ENCODE results near the gene RUFY4. TPM values are rescaled to one million over a fixed set of nuclear protein-coding genes. Genes with fewer than 3 reads are reported as not detected.

RUFY4 gene
- total RNA-seq, 1 experiment from 2014 or later: 1.3 TPM

DNA sequence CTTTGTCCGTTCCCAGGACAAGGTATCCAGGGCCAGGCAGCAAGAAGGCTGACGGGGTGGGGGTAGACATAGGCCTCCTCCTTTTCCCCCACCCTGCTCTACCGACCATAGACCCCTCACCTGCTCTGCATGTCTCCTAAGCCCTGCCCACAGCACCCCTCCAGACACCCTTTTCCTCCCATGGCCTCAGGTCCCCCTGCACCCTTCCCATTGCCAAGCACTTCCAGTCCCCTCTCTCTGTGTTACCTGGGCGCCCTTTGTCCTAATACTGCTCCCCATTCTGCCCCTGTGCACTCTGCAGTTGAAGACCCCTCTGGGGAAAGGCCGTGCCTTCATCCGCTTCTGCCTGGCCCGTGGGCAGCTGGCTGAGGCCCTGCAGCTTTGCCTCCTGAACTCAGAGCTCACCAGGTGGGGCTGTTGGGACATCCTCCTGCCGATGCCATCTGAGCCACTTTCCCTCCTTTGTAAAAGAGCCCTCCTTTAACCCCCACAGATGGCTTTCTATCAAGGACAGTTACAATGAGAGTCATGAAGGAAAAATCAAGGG, 3.5 kb downstream of the RUFY4 start:
- Histone ChIP-seq H3K27me3 (replicated peaks; ENCODE audit: insufficient read depth, low read depth, low read length, poor library complexity) (no peaks in the 10 kb centered on the region), H3K9me3 (ENCODE audit: low read depth, low read length, poor library complexity, severe bottlenecking) (no peaks in the 10 kb centered on the region), H3K27ac (ENCODE audit: low read depth, low read length, poor library complexity, severe bottlenecking) (no peak overlapping the region), H3K4me1 (ENCODE audit: insufficient read depth, low read length, poor library complexity, severe bottlenecking) (no peaks in the 10 kb centered on the region), H3K36me3 (ENCODE audit: insufficient read depth, low read length, poor library complexity, severe bottlenecking) (no peaks in the 10 kb centered on the region), H3K4me3 (ENCODE audit: low read depth, low read length, poor library complexity, severe bottlenecking) (no peak overlapping the region)
- TF ChIP-seq EZH2 (IDR thresholded peaks at IDR 0.05; ENCODE audit: borderline replicate concordance, low read depth, low read length, poor library complexity, severe bottlenecking): no peak
- TF ChIP-seq, protein P1, sequence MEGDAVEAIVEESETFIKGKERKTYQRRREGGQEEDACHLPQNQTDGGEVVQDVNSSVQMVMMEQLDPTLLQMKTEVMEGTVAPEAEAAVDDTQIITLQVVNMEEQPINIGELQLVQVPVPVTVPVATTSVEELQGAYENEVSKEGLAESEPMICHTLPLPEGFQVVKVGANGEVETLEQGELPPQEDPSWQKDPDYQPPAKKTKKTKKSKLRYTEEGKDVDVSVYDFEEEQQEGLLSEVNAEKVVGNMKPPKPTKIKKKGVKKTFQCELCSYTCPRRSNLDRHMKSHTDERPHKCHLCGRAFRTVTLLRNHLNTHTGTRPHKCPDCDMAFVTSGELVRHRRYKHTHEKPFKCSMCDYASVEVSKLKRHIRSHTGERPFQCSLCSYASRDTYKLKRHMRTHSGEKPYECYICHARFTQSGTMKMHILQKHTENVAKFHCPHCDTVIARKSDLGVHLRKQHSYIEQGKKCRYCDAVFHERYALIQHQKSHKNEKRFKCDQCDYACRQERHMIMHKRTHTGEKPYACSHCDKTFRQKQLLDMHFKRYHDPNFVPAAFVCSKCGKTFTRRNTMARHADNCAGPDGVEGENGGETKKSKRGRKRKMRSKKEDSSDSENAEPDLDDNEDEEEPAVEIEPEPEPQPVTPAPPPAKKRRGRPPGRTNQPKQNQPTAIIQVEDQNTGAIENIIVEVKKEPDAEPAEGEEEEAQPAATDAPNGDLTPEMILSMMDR (conservative IDR thresholded peaks at IDR 0.05; ENCODE audit: low read depth, low read length): no peak
- no TSS peak for BruUV-seq (replicated peaks)
- CTCF ChIA-PET: no interaction called here
- no peak for DNase-seq (ENCODE audit: low spot score)
- POLR2A ChIA-PET (ENCODE audit: low non-redundant PET): no interaction called here
- intact Hi-C loops (cut with micrococcal nuclease; ENCODE audit: unreplicated experiment): no loop called here

DNA sequence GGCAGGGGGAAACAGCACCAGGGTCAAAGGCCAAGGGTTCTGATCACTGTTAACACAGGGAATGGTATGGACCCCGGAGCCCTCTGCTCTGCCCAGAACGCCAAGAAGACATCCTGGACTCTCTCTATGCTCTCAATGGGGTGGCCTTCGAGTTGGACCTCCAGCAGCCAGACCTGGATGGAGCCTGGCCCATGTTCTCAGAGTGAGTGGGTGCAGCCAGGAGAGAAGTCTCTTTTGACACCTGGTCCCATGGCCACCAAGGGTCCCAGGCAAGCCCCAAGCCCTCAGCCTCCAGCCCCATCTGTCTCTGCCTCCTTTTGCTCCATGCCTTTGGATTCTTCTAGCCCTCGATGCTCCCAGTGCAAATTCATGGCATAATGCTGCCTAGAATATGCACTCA, 4.1 kb downstream of the RUFY4 start:
- ChIA-PET POLR2A (ENCODE audit: low non-redundant PET) (no interaction called here), CTCF (interaction anchor here (0.6 kb wide), 1 partner anchor 140 kb away, joined by 3 read pairs; no protein-coding TSS in a partner anchor)
- no TSS peak for BruUV-seq (replicated peaks)
- TF ChIP-seq EZH2 (IDR thresholded peaks at IDR 0.05; ENCODE audit: borderline replicate concordance, low read depth, low read length, poor library complexity, severe bottlenecking): no peak
- TF ChIP-seq, protein P1 (conservative IDR thresholded peaks at IDR 0.05; ENCODE audit: low read depth, low read length): no peak
- intact Hi-C loops (cut with micrococcal nuclease; ENCODE audit: unreplicated experiment): no loop called here
- Histone ChIP-seq H3K4me1 (ENCODE audit: insufficient read depth, low read length, poor library complexity, severe bottlenecking) (no peaks in the 10 kb centered on the region), H3K9me3 (ENCODE audit: low read depth, low read length, poor library complexity, severe bottlenecking) (no peaks in the 10 kb centered on the region), H3K4me3 (ENCODE audit: low read depth, low read length, poor library complexity, severe bottlenecking) (no peak overlapping the region), H3K36me3 (ENCODE audit: insufficient read depth, low read length, poor library complexity, severe bottlenecking) (no peaks in the 10 kb centered on the region), H3K27me3 (replicated peaks; ENCODE audit: insufficient read depth, low read depth, low read length, poor library complexity) (no peaks in the 10 kb centered on the region), H3K27ac (ENCODE audit: low read depth, low read length, poor library complexity, severe bottlenecking) (no peak overlapping the region)
- DNase-seq (ENCODE audit: low spot score): no peak

DNA sequence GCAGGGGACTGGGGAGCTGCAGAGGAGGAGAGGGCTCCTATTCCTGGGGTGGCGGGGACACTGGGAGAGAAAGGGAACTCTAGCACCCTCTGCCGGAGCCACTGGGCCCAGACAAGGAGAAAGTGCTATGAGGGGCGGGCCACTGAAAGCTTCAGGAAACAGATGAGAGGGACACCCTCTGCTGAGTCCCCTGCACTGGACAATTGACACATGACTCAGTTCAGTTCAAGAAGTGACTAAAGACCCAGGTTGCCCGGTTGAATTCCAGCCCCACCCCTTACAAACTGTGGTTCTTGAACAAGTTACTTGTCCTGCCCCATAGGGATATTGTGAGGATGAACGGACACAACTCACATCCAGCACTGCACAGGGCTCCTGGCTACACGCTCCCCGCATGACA, 5.0 kb downstream of the RUFY4 start:
- intact Hi-C loops (cut with micrococcal nuclease; ENCODE audit: unreplicated experiment): no loop called here

More for the DNA sequence above, 5.0 kb downstream of the RUFY4 start:
- Histone ChIP-seq H3K4me3 (ENCODE audit: low read depth, low read length, poor library complexity, severe bottlenecking) (no peak overlapping the region), H3K27me3 (replicated peaks; ENCODE audit: insufficient read depth, low read depth, low read length, poor library complexity) (no peaks in the 10 kb centered on the region), H3K27ac (ENCODE audit: low read depth, low read length, poor library complexity, severe bottlenecking) (no peak overlapping the region), H3K36me3 (ENCODE audit: insufficient read depth, low read length, poor library complexity, severe bottlenecking) (no peaks in the 10 kb centered on the region), H3K9me3 (ENCODE audit: low read depth, low read length, poor library complexity, severe bottlenecking) (no peaks in the 10 kb centered on the region), H3K4me1 (ENCODE audit: insufficient read depth, low read length, poor library complexity, severe bottlenecking) (no peaks in the 10 kb centered on the region)
- DNase-seq (ENCODE audit: low spot score): peak; percentile 43
- ChIA-PET CTCF (interaction anchor here (0.6 kb wide), 1 partner anchor 140 kb away, joined by 3 read pairs; no protein-coding TSS in a partner anchor), POLR2A (ENCODE audit: low non-redundant PET) (no interaction called here)
- no peak for TF ChIP-seq EZH2 (IDR thresholded peaks at IDR 0.05; ENCODE audit: borderline replicate concordance, low read depth, low read length, poor library complexity, severe bottlenecking)
- TF ChIP-seq, protein P1 (conservative IDR thresholded peaks at IDR 0.05; ENCODE audit: low read depth, low read length): peak; percentile 74
- BruUV-seq (replicated peaks): no TSS peak
